HTERT RPE-1 (cell line): ENCODE data around the gene TAF4.

ENCODE experiments used
- in situ Hi-C: fragments of 300-500 bp; cut with MboI; formaldehyde crosslinking; loops from 4 replicates; pipeline ENCODE4 v1.14.3; 2020; ENCODE audit warnings: low sequenced_read_pairs

TAF4 gene

GRCh38 chr20:62045529-62046285, 20.0 kb downstream of the TAF4 start:
- in situ Hi-C loops: no loop called here

- in situ Hi-C loops: no loop called here
Observed at GRCh38 chr20:62045118-62045517, 20.6 kb downstream of the TAF4 start.

GRCh38 chr20:62044631-62045030, 21.1 kb downstream of the TAF4 start:
- in situ Hi-C loops: no loop called here

- in situ Hi-C loops: no loop called here
Observed at GRCh38 chr20:62043131-62043914, 22.4 kb downstream of the TAF4 start.

- in situ Hi-C loops: no loop called here
Observed at GRCh38 chr20:62042025-62042820, 23.5 kb downstream of the TAF4 start.

- in situ Hi-C loops: no loop called here
Observed at GRCh38 chr20:62040933-62041332, 24.7 kb downstream of the TAF4 start.

- in situ Hi-C loops: no loop called here
Observed at GRCh38 chr20:62040381-62040922, 25.2 kb downstream of the TAF4 start.

GRCh38 chr20:62039738-62040137, 25.9 kb downstream of the TAF4 start:
- in situ Hi-C loops: no loop called here

GRCh38 chr20:62032609-62033368, 32.9 kb downstream of the TAF4 start:
- in situ Hi-C loops: no loop called here

- in situ Hi-C loops: no loop called here
Observed at GRCh38 chr20:62031462-62032092, 34.1 kb downstream of the TAF4 start.

- in situ Hi-C loops: no loop called here
Observed at GRCh38 chr20:62030834-62031434, 34.7 kb downstream of the TAF4 start.

- in situ Hi-C loops: no loop called here
Observed at GRCh38 chr20:62030357-62030756, 35.3 kb downstream of the TAF4 start.

- in situ Hi-C loops: no loop called here
Observed at GRCh38 chr20:62029949-62030348, 35.7 kb downstream of the TAF4 start.

GRCh38 chr20:62029296-62029695, 36.4 kb downstream of the TAF4 start:
- in situ Hi-C loops: no loop called here

- in situ Hi-C loops: no loop called here
Observed at GRCh38 chr20:62028384-62028783, 37.3 kb downstream of the TAF4 start.

GRCh38 chr20:62027698-62028321, 37.9 kb downstream of the TAF4 start:
- in situ Hi-C loops: no loop called here

GRCh38 chr20:62027116-62027515, 38.6 kb downstream of the TAF4 start:
- in situ Hi-C loops: no loop called here

GRCh38 chr20:62026564-62026856, 39.2 kb downstream of the TAF4 start:
- in situ Hi-C loops: no loop called here

- in situ Hi-C loops: no loop called here
Observed at GRCh38 chr20:62025832-62026563, 39.7 kb downstream of the TAF4 start.
